Measurements from ENCODE around the gene UBE2E1. TPM values are rescaled to one million over a fixed set of nuclear protein-coding genes. Genes with fewer than 3 reads are reported as not detected.
"Not testable (repeated sequence)": the region's sequence is repeated elsewhere in the genome, so short reads cannot be mapped to it uniquely, and the experiment has no call there.

UBE2E1 gene
- total RNA-seq, 1 donor from 2014 or later, result 107 TPM

- DNase-seq, result no peak
These were observed 16.8 kb downstream of the UBE2E1 start for GRCh38 chr3:23822559-23822958.

- DNase-seq, result no peak
These were observed 17.9 kb downstream of the UBE2E1 start for GRCh38 chr3:23823620-23824019.

- DNase-seq, result no peak
These were observed 19.1 kb downstream of the UBE2E1 start for GRCh38 chr3:23824699-23825444.

GRCh38 chr3:23825802-23826201 lies 20.0 kb downstream of the UBE2E1 start:
- no peak for DNase-seq

- no peak for DNase-seq
These were observed 20.8 kb downstream of the UBE2E1 start for GRCh38 chr3:23826382-23827064.

GRCh38 chr3:23829242-23829934 lies 23.6 kb downstream of the UBE2E1 start:
- DNase-seq, result no peak

GRCh38 chr3:23830869-23831484 lies 25.2 kb downstream of the UBE2E1 start:
- DNase-seq, result no peak

GRCh38 chr3:23831517-23832394 lies 26.0 kb downstream of the UBE2E1 start:
- no peak for DNase-seq

GRCh38 chr3:23832523-23832922 lies 26.8 kb downstream of the UBE2E1 start:
- DNase-seq, result no peak

- DNase-seq, result no peak
These were observed 28.5 kb downstream of the UBE2E1 start for GRCh38 chr3:23834082-23834870.

GRCh38 chr3:23835087-23835486 lies 29.3 kb downstream of the UBE2E1 start:
- DNase-seq, result no peak

- DNase-seq, result no peak
These were observed 30.0 kb downstream of the UBE2E1 start for GRCh38 chr3:23835802-23836201.

GRCh38 chr3:23836536-23837230 lies 30.9 kb downstream of the UBE2E1 start:
- DNase-seq, result no peak

GRCh38 chr3:23837286-23837685 lies 31.5 kb downstream of the UBE2E1 start:
- DNase-seq, result no peak

GRCh38 chr3:23837691-23838090 lies 31.9 kb downstream of the UBE2E1 start:
- no peak for DNase-seq

GRCh38 chr3:23840521-23840920 lies 34.8 kb downstream of the UBE2E1 start:
- DNase-seq, result no peak

GRCh38 chr3:23843869-23844268 lies 38.1 kb downstream of the UBE2E1 start:
- DNase-seq, result no peak

- no peak for DNase-seq
These were observed 39.8 kb downstream of the UBE2E1 start for GRCh38 chr3:23845326-23846216.

GRCh38 chr3:23849462-23849861 lies 43.7 kb downstream of the UBE2E1 start:
- DNase-seq, result not testable (repeated sequence)
